ENCODE data around the gene NCAM1.
"Not testable (repeated sequence)": the region's sequence is repeated elsewhere in the genome, so short reads cannot be mapped to it uniquely, and the experiment has no call there.

NCAM1 gene

GRCh38 chr11:112961146-112961668 is at the start of gene NCAM1:
NCAM1 (plus strand) TSS chr11:112961420.
- no peak for DNase-seq

DNA sequence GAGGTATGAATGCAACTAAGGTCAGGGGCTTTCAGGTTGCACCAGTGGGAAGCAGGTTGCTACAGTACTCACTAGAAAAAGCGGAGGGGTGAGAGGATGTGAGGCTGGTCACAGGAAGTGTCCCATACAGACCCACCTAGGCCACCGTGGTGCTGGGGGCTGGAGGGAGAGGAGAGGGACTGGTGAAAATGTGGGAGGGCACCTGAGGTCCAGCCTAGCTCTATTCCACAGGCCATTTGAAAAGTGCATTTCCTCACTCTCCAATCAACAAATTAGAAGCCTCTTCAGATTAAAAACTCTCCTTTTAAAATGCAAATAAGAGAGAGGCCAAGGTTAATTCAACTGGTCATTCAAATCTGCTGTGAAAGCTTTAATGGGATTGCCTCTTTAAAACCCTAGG is 38.6 kb upstream of the NCAM1 start:
- DNase-seq: no peak

GRCh38 chr11:112924836-112925235 is 36.4 kb upstream of the NCAM1 start:
- DNase-seq: not testable (repeated sequence)

GRCh38 chr11:112925516-112926310 is 35.5 kb upstream of the NCAM1 start:
- no peak for DNase-seq

DNA sequence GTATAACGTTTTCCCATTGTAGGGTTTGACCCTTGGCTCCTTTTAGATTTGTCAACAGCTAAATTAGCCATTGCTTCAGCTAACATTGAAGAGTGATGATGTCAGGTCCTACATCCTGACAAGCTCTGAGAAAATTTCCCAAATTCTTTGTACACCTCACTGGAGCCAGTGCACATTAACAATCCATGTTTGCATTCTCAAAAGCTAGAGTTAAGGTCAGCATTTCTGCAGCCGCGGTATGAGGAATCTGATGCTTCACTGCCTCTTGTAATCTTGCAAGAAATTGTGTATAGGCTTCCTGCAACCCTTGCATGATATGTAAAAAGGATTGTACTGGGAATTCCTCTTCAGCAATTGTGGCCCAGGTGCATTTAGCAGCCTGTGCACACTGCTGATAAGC is 33.1 kb upstream of the NCAM1 start:
- no peak for DNase-seq

DNA sequence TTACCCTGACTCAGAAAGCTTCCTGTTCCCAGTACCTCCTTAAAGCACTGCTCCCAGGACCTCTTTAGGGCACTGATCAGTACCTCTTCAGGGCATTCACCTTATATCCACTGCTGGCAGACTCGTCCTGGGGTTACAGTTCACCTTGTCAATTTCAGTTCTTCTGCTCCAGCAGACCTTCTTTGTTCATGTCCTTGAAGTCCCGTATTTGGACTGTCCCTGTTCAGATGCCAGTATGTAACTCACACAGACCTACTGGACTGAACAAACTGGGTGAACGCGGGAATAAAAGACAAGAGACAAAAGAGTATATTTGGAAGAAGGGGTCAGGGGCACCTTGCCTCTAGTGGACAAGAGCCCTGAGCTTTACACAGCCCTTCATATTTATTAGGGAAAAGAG is 31.8 kb upstream of the NCAM1 start:
- no peak for DNase-seq

- no peak for DNase-seq
Observed at GRCh38 chr11:112931703-112932102, 29.5 kb upstream of the NCAM1 start.

GRCh38 chr11:112932593-112932992 is 28.6 kb upstream of the NCAM1 start:
- DNase-seq: no peak

GRCh38 chr11:112933970-112934369 is 27.2 kb upstream of the NCAM1 start:
- DNase-seq: no peak

DNA sequence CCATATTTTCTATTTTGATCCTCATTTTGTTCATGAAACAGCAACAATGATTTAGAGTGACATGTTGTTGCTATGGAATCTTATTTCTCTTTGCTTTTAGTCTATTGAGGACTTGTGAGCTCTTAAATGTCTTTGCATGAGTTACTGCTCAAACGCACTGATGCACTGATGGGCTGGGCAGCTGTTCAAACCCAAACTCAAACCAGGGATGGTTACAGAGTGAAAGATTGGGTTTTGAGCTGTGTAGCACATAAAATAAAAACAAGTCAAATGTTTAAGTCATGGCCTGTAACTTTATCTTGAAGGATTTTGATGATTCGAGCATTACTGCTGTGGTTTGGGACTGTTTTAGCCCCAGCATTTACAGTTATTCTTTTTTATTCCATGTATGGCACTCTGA is 20.1 kb upstream of the NCAM1 start:
- DNase-seq: no peak

- DNase-seq: no peak
Observed at GRCh38 chr11:112942966-112943643, 18.1 kb upstream of the NCAM1 start.

DNA sequence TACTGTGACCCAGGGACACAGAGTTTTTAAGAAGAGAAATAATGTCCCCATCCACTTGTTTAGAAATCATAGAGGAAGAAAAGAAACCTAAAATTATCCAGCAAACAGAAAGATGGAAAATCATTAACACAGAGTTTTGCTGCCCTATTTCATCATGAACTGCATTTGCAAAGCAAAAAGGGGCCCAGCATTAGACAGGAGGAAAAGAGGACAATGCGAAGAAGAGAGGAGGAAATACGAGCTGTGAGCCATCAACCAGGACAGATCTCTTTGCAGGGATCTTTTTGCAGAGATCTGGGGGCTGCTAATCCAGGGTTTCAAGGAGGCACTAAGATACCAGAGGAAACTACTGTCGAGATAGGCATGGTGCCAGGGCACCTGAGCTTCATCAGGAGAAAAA is 14.4 kb upstream of the NCAM1 start:
- DNase-seq: no peak

DNA sequence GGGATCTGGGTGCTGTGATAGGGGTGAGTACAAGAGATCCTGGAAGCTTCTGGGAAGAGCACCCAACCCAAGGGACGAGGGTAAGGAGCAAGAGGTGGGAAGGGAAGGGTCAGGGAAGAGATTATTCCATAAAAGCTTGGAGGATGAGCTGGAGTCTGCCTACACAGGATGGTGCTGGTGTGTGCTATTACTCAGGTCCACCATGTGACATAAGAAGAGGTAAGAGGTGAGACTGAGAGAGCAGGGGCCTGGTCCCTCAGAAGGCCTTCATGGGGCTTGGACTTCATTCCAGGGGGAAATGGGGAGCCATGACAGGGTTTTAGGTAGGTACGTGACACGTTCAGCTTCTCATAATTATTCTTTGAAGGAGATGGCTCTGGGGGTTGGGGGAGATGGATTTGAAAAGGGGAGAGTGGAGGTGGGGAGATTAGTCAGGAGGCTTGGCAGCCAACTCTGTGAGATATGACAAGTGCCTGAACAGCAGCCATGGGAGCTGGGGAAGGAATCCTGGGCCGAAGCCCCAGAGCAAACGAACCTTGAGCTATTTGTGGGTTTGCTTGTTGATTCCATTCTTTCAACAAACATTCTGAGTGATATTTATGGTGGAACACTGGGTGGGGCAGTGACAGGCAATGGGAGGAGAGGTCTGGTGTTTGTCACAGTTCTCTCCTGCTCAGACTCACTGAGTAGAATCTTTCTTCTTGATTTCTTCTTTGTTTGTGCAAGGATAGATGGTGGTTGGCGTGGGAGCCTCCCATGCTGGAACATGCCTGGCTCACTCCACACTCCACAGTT is 11.2 kb upstream of the NCAM1 start:
- no peak for DNase-seq

GRCh38 chr11:112958670-112959069 is 2.5 kb upstream of the NCAM1 start:
- DNase-seq: no peak

DNA sequence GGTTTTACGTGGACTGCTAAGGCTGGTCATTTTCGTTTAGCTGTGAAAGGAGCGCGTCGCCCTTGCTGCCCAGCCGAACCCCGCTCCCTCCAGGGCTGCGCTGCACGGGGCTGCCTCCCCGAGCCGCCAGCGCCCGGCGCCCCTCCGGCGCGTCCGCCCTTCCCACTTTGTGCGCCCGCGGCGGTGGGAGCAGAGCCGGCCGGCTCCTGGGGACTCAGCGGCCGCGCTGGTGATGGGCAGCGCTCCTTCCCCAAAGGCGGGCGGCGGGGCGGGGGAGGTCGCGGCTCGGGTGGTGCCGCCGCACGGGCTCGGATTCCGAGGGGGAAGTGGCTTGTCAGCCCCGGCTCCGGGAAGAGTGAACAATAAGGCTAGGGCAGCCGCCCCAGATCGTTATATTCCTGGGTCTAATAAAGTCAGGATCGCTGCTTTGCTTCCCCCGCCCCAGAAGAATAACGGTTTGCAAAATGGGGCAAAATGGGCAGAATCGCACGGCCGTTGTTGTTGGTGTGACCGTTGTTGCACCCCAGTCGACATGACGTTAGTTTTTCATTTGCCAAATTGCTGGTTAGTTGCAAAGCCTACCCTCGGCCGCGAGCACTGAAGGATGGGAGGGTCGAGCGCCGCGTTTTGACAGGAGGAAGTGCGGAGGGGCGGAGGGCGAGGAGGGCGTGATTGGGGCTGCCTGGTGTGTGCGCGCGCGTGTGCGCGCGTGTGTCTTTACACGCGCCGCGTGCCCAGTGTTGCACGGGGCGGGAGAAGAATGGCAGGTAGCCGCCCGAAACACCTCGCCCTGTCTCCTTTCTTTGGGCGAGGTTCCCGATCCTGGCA is 745 bp downstream of the NCAM1 start:
- no peak for DNase-seq

DNA sequence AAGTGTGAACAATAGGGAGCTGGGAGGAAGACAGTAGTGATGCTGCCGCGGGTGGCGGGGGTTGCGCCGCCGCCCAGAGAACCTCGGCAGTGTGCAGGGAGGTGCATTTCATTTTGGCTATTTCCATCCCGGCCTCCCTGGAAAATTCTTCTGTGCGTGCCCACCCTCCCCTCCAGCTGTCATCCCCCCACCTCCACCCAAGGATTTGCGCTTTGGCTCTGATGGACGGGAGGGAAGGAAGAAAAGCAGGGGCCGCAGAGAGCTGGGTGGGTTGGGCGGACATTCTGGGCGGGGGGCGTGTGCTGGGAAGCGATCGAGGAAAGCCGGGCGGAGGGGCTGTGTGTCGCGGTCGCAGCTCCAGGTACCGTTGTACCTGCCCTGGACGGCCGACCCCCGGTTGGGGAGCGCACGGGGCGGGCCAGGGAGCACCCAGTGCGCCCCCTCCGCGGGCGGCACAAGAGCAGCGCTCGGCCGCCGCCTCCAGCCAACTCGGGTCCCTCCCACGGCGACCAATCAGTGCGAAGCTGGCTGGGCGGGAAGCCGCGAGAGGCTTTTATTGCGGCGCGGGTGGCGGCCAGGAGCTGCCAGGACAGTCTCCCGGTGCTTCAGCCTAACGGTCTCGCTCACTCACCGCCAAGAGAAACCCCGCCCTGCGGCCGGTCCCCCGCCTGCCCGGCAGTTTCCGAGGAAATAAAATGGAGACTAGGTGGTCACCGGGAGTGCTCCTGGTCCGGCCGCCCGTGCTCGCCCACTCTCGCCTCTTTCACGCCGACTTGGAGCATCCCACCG is 1.6 kb downstream of the NCAM1 start:
- DNase-seq: no peak

- DNase-seq: no peak
Observed at GRCh38 chr11:112963368-112963955, 2.2 kb downstream of the NCAM1 start.

DNA sequence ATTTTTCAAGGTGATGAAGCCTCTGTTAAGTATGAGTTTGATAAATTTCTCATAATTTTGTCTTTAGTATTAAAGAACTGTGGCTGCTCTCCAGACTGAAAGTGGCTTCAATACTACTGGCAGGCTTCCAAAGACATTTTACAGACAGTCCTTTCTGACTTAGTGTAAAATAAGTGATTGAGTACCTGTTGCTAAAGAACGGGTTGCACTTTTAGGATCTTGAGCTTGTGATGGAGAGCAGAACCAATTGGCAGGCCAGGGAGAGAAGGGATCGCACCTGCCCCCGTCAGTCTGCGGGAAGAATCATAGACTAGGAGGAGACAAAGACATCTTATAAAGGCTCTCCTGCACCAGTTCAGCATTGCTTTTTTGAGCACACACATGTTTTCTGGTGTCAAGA is 4.4 kb downstream of the NCAM1 start:
- DNase-seq: no peak

DNA sequence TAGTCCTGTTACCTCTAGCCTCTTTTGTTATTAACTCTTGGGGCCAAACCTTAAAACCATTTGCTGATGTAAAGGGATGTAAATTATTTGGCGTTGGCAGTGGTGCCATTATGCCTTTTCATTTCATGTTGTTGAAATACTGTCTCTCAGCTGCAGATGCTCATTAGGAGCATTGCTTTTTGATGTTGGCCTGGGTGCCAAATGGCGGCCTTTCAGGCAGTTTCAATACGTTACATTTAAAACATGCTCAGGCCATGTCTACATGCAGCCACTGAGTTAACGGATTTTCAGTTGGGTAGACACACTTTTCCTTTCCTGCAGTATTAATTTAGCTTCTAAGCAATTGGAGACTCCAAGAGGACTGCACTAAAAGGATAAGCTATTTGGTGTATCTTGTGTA is 5.3 kb downstream of the NCAM1 start:
- DNase-seq: no peak

GRCh38 chr11:112967082-112967481 is 5.9 kb downstream of the NCAM1 start:
- DNase-seq: no peak

All from hematopoietic multipotent progenitor cell treated with erythropoietin and hydrocortisone succinate and interleukin-3 and kit ligand, for 8 days (in vitro differentiated cells).